GM19468 (cell line): Measurements from ENCODE around the gene IFITM10.
"Not testable (repeated sequence)": the region's sequence is repeated elsewhere in the genome, so short reads cannot be mapped to it uniquely, and the experiment has no call there.

ENCODE experiments used
- ATAC-seq: cut with Tn5 transposase; IDR thresholded peaks from one replicate; pipeline ENCODE4 v1.9.1; 2021; ENCODE audit warnings: mild to moderate bottlenecking, moderate library complexity, moderate number of reproducible peaks; ENCODE audit not compliant: unreplicated experiment; ENCODE audit errors: extremely low read depth

Gene IFITM10

DNA sequence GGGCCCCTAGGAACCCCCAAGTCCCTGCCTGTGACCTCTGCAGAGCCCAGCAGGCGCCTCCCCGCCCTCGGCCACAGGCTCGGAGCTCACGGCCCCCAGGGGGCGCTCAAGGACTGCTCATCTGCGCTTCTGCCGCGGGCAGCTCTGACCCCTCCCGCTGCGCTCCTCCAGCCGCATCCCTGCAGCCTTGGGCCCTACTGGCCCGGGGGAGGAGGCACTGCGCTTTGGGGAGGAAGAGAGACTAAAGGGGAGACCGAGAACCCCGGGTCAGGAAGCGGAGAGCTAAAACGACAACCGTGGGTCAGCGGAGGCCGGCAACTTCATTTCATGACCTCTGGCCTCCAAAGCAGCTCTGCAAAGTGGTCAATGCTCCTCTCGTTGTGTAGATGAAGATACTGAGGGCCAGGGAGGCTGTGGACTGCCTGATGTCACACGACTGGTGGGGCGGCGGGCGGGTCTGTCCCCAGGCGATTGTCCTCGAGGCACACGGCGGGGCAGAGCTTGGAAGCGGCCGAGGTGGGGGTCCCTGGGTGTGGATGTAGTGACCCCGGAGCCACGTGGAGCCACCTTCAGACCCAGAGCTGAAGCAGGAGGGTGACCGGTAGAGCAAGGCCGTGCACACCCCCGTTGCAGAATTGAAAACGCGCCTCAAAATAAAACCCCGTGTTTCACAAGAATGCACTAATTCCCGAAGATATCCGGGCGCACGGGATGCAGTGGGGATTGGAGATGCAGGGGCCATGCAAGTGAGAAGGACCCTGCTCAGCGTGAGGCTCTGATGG is 56.1 kb downstream of the IFITM10 start:
- ATAC-seq: no peak

DNA sequence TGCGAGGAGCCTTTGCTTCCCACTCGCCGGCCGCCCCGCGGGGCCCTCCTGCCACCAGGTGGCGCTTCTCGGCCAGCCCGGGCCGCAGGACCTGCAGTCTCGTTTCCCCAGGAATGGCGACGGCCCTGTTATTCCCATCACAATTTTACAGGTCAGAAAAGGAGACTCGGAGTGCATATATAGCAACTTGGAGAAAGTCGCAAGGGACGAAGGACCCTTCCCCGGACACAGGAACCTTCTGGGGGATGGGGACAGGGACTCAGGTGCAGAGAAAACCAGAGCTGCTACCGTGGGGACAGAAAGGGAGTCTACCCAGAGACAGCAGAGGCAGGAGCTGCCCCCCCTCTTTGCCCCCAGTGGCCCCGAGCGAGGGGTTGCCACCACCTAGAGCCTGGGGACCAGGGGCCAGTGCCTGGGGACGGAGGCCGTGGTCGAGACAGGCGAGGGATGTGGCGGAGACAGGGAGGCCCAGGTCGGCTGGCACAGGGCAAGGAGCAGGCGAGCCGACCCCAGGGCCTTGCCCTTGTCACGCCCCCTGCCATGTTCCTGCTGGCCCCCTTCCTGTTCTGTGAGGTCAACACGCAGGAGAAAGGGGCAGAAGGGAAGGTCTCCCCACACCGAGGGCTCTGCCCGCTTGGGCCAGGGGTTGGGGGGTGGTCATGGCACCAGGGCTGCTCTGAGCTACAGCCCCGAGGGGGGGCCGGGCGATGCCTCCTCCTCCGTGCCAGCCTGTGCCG is 56.9 kb downstream of the IFITM10 start:
- no peak for ATAC-seq

DNA sequence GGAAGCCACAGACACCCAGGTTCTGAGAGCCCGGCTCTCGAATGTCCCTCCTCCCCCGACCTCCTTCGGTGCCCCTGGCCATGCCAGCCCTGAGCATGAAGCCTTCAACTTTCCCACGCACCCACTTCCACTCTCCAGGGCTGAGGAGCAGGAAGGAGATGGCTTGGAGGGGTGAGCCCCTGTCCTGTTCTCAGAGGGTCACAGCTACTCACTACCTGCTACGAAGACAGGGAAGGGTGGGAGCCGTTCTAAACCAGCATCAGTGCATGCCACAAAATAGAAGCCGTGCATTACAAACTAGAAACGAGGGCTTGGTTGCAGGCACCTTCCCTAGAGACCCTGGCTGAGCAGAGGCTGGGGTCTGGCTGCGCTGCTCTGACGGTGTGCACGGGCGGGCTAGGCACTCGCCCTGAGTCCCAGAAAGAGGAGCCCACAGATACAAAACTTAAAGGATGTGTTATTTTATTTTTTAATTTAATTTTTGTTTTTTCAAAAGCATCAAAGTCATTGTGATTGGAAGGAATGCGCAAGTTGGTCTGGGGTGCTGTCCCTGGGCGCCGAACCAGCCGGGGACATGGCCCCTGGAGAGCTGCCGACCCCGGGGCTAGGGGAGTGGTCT is 57.6 kb downstream of the IFITM10 start:
- ATAC-seq: no peak

DNA sequence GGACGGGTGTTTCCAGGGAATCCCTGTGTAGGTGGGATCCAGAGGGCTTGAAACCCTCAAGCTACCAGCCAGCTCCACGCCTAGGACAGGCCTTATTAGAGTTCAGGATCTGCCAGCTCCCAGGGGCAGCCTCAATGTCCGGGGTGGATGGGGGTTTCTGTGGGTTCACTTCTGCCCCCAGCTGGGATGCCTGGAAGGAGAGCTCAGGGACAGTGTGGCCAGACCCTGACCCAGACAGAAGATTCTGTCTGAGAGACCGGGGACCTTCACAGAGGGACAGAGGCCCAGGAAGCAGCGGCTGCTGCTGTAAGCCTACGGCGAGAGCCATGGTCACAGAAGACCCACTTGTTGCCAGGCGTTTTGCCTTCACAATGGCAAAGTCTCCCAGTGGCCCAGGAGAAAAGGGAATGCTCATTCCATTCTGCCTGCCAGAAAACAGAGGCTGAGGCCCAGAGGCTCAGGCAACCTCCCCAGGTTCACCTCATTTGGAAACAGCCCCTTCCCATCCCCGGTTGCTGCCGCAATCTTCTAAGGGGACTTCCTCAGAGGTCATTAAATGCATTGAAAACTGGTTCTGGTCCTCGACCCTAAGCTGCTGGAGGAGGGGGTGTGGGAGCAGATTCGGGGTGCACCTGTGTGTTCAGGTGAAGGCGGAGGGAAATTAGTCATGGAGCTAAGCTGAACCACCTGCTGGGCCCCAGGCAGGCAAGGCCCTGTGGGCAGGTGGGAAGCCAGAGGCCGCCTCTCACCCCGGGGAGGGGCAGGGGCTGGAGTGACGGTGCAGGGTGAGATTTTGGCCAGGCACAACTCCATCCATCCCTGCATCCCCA is 58.3 kb downstream of the IFITM10 start:
- ATAC-seq: no peak

DNA sequence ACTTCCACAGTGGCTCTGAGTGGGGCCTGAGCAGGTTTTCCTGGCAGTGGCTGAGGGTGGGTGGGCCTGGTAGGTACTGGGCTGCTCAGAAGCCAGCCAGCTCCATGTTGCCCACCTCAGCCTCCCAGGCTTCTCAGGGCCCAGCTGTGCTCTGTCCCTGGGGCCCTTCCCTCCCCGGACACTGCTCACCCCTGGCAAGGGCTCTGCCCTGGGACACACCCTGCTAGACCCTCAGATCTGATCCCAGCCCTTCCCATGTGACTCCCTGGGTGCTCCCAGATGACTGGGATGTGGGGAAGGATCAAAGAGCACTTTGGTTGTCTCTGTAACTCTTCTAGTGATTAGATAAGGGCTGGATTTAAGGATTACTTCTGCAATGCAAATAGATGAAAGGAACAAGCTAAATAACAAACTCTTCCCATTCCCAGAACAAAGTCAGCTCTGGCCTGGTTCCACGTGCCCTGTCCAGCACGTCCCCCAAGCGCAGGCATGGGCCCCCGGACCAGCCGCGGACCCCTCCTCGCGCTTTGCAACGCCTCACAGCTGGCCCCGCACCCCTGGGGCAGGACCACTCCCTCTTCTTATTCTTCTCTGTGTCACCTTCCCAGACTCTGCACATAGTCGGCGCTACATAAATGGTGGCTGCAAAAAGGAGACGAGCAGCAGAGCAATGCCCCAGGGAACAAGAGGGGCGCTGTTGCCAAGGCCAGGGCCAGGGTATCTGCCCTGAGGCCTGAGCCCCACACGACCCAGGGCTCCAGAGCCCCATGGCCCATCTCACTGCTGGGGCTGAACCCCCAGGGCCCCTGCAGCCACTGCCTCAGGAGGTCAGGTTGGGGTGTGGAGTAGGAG is 59.1 kb downstream of the IFITM10 start:
- ATAC-seq: no peak

DNA sequence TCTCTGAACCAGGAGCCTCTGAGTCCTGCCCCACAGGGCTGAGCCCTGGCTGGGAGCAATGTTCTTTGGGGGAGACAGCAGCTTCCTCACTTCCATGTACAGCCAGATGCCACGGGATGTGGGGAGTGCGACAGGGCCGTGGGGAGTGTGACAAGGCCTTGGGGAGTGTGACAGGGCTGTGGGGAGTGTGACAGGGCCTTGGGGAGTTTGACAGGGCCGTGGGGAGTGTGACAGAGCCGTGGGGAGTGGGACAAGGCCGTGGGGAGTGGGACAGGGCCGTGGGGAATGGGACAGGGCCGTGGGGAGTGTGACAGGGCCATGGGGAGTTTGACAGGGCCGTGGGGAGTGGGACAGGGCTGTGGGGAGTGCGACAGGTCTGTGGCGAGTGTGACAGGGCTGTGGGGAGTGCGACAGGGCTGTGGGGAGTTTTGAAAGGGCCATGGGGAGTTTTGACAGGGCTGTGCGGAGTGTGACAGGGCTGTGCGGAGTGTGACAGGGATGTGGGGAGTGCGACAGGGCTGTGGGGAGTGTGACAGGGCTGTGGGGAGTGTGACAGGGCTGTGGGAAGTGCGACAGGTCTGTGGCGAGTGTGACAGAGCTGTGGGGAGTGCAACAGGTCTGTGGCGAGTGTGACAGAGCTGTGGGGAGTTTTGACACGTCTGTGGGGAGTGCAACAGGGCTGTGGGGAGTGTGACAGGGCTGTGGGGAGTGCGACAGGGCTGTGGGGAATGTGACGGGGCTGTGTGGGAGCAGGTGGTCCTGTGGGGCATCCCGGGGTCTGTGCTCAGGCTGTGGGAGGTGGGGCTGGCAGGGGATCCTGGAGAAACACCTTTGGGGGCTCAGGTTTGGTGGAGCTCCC is 60.0 kb downstream of the IFITM10 start:
- ATAC-seq: no peak

DNA sequence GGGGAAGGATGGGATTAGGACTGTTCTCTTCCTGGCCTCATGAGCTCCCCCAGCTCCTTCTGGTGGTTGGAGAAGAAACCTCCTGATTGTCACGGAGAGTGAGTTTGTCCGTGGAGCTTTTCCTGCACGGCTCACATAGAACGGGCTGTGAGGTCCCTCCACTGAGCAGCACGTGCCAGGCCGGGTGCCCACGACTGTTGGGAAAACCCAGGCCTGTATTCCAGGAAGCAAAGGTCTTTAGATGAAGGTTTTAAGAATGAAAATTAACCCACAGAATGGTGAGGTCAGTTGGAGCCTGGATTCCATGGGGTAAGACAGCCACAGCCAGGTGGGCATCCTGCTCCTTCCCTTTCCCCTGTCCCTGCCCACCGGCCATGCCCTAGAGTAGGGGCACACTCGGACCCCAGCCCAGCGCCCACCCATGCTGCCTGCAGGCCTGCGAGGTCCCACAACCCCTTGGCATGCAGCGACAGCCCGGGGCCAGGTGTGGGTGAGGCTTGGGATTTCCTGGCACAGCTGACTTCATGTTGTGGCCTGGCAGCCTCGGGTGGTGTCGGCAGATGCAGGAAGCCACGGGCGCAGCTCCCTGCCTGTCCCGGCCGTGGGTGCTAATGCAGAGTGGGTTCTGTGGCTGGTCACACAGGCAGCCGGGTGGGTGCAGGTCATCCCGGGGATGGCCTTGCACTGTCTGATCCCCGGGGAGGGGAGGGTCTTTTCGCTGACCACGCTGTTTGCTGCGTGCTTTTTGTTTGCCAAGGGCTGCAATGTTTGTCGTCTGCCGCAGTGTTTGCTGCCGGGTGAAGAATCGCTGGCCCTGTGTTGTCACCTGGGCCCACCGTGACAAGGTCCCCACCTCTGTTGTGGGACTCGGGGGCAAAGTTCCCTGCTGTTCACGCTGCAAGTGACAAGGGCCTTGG is 60.9 kb downstream of the IFITM10 start:
- not testable (repeated sequence) for ATAC-seq

DNA sequence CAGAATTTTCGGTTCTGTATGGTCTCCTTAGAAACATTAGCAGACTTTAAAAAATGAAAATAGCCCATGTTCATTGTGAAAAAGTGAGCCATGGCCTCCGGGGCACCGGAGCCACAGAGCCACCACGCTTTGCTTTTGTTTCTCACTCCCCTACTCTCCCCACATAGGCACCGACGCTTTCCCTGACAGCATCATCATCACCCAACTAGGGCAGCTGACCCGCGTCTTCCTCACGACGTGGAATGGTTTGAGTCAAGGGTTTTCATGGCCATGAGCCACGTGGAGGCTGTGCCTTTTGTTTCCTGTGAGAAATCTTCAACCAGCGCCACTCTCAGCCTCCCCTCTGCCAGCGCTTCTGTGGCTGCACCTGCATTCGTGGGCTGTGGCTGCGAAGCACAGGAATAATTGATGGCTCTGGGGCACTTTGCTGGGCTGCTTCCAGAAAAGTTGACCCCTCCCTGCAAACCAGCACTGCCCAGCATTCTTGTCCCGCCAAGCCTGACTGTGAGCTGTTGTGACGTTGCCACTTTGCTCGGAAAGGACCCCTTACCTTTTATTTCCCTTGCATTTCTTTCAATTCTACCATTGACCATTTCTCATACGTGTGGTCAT is 62.0 kb downstream of the IFITM10 start:
- not testable (repeated sequence) for ATAC-seq

DNA sequence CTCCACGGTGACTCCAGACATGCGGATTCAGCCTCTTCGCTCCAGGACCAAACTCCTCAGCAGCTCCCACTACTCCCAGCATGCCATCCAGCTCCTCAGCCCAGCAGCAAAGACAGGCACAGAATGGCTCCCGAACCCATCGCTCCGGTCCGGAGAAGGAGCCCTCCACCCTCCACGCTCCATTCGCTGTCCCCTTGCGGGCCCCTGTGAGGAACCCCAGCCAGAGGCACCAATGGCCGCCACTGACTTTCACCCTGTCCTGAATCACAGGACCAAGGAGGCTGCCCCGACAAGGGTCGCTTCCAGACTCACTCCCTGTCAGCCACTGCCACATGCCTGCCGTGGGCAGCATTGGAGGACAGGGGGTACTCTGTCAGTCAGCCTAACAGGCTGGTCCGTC is 64.2 kb downstream of the IFITM10 start:
- ATAC-seq: not testable (repeated sequence)

DNA sequence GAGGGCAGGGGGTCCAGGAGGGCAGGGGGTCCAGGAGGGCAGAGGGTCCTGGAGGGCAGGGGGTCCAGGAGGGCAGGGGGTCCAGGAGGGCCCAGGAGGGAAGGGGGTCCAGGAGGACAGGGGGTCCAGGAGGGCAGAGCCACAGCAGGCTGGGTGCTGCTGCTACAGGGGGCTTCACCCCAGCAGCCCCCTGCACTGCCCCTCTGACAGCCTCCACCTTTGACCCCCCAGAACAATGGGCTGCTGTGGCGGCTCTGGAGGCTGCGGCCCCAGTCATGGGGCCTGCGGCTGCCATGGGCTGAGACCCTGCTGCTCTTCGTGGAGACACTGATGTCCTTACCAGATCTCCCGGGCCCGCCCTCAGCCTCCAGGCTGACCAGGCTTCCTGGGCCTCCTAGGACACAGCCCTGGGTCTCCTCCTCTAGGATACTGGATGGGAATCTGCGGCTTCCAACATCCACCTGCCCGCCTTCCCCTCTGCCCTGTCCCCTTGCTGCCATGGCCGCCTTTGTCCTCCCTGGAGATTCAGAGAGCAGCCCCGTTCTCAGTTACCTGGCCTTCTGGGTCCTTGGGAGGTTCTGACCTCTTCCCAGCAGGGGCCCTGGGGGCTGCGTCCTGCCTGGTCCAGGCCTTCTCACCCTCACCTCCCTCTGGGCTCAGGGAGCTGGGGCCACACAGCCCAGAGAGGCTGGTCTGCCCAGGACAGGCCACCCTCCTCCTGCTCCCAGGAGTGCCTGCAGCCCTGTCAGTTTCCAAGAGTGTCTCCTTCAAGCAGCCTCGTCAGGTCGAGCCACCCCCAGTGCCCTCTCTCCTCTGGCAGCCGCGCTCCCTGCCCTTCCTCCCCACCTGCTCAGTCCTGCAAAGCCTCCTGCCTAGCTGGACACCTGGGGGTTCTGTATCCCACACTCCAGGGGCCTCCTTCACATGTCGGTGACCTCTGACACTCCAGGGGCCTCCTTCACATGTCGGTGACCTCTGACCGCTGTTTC is 65.2 kb downstream of the IFITM10 start:
- not testable (repeated sequence) for ATAC-seq

DNA sequence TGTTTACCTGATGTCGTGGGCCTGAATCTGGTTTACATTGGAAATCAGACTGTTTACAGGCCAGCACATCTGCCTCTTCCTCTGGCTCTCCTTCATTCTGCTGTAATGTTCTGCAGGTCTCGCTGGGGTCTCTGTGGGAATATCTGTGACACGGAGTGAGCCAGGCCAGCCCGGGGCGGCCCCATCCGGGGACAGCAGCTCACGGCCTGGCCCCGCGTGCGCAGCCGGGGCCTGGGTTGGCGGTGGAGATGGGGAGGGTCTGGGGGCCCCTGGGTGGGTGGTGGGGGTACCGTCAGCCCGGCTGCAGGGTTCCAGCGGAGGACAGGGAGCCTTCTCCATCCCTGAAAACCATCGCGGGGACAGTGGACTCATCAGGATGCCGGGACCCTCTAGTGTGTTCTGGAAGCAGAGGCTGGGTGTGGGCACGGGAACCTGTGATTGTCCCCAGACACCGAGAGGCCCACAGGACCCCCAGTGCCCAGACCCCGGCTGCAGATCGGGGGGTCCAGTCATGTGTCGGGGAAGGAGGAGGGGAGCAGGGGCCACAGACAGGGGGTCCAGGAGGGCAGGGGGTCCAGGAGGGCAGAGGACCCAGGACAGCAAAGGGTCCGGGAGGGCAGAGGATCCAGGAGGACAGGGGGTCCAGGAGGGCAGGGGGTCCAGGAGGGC is 66.4 kb downstream of the IFITM10 start:
- ATAC-seq: not testable (repeated sequence)

DNA sequence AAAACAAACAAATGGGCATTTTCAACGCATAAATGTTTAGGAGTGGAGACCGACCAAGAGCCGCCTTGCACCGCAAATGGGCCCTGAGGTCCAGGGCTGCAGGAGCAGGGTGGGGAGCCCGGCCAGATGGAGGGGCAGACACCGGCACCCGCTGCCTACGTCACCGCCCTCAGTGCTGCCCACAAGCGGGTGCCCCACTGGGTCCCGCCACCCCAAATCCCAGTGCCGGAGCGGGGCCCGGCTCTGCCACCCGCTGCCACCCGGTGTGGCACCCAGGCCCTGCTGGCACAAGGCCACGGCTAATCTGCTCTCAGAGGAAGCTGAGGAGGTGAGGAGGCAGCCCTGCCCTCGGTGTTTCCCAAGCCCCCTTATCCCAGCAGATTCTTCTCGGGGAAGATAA is 67.2 kb downstream of the IFITM10 start:
- not testable (repeated sequence) for ATAC-seq
